KOPT-K1 (cell line): Measurements from ENCODE around the gene AKAP10.
"Not testable (repeated sequence)": the region's sequence is repeated elsewhere in the genome, so short reads cannot be mapped to it uniquely, and the experiment has no call there.

Experiments used
- H3K27ac ChIP-seq: fragments of 200-600 bp; sonication (generic); 2 replicates; pipeline ENCODE4 v1.5.1; 2016; ENCODE audit warnings: antibody characterized with exemption, mild to moderate bottlenecking, low read depth, low read length; ENCODE audit not compliant: poor library complexity, severe bottlenecking
- H3K36me3 ChIP-seq: fragments of 200-600 bp; sonication (generic); 2 replicates; pipeline ENCODE4 v1.5.1; 2017; ENCODE audit warnings: antibody characterized with exemption, mild to moderate bottlenecking, low read length, moderate library complexity; ENCODE audit not compliant: insufficient read depth
- H3K9me3 ChIP-seq: fragments of 200-600 bp; sonication (generic); 2 replicates; pipeline ENCODE4 v1.5.1; 2017; ENCODE audit warnings: antibody characterized with exemption, low read length, mild to moderate bottlenecking; ENCODE audit not compliant: insufficient read depth, poor library complexity, severe bottlenecking

Gene AKAP10

DNA sequence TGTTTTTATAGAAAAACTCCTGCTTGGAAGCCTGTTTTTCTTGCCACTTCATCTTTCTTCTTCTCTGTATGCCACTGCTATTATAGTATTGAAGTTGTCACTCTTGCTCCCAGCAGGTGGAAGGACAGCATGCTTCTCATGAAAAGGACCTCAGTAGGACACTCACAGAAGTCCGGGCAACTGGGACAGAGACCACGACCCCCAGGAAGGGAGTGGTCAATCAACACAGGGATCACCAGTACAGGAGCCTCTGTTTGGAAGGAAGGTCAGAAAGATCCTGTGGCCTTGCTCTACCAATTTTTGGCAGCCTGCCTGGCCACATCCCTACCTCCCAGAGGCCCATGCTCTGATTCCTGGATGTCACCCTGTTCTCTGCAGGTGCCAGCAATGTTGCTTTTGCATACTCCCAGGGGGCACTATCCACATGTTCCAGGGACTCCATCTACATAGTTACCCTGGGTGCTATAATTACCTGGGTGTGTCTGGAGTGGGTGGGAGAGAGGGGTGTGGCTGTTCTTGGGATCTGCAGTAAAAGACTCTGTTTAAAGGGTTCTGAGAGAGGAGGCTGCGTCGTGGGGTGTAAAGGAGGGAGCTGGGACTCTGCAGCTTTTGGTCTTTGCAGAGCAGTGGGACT lies 13.7 kb upstream of the AKAP10 start:
- Histone ChIP-seq H3K36me3 (no peaks in the 10 kb centered on the region), H3K9me3 (no peaks in the 10 kb centered on the region), H3K27ac (no peak overlapping the region)

DNA sequence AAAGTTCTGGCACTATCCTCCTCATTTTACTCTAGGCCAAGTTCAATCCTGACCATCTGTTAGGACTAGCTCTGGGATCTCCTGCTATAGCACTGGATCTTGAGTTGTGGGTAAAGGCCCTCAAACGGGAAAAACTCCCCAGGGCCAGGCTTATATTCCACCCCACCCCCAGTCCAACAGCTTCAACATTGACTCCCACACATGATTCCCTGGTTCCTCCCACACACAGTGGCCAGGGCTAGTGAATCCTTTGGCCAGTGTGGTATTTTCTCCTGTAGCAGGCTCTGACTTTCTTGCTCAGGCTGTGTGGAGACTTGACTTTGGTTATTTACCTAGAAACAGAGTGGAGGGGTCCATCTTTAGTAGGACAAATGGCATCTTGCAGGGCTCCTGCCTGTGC lies 10.3 kb upstream of the AKAP10 start:
- Histone ChIP-seq H3K36me3 (no peaks in the 10 kb centered on the region), H3K9me3 (no peaks in the 10 kb centered on the region), H3K27ac (no peak overlapping the region)

- Histone ChIP-seq H3K9me3 (no peaks in the 10 kb centered on the region), H3K36me3 (no peaks in the 10 kb centered on the region), H3K27ac (no peak overlapping the region)
These were observed 9.6 kb upstream of the AKAP10 start for GRCh38 chr17:19986941-19987861.

DNA sequence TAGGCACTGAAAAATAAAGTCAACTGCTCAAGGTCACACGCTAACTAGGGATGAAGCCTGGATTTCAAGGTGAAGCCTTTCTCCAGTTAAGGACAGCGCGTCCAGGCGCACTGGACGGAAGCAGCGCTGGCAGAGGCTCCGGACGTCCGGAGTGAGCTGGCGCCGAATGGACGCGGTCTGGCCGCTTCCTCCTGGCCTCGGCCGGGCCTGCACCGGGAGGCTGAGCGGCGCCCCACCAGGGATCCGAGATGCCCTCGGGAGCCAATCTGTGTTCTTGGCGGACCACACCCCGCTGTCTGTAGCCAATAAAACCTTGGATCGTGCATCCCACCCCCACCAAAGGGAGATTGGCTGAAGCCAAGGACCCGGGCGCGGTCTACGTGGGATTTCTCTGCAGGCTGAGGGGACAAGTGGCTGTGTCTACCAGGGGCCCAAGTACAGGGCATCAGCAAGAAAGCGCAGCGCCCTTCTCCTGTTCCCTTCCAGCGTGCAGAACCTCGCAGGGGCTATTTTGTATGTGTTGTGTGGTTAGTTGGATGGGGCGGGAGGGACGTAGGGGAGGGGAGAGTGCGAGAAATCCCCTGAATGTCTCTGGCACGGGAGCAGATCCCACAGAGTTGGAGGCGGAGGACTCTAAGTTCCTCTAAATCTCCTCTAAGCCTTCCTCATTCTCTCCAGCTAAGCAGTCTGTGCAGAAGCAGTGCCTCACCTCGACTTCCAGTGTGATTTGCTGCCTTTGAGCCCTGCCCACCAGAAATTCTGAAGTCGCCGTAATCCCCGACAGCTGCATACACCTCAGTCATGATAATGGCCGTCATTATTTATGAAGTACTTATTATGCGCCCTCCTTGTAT lies 2.5 kb upstream of the AKAP10 start:
- H3K27ac ChIP-seq, result no peak overlapping the region
- H3K36me3 ChIP-seq, result peaks cover 10% of the 10 kb centered on the region; the same call in 1 of the 2 replicates
- no peaks in the 10 kb centered on the region for H3K9me3 ChIP-seq

DNA sequence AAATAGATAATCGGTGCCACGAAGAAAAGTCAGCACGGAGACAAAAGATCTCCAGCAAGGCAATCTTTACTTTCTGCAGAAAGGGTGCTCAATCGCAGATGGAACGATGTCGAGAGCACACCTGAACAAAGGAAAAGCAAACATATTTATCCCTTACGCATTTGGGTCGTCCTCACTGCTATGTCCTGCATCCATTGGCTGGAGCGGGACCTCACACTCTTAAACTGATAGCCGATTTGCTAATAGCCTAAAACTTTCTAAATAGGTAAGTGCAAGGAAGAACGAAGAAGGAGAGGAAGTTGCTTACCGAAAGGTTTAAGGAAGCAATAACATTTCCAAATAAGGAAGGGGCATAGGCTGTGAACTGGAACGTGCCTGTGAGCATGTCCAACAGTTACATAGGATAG lies 1.2 kb upstream of the AKAP10 start:
- no peak overlapping the region for H3K27ac ChIP-seq
- no peaks in the 10 kb centered on the region for H3K9me3 ChIP-seq
- peaks cover 22% of the 10 kb centered on the region; the same call in 1 of the 2 replicates for H3K36me3 ChIP-seq

- H3K36me3 ChIP-seq, result peaks cover 27% of the 10 kb centered on the region
- peak overlapping the region; percentile 89 for H3K27ac ChIP-seq
- H3K9me3 ChIP-seq, result no peaks in the 10 kb centered on the region
These were observed 678 bp upstream of the AKAP10 start for GRCh38 chr17:19978209-19978802.

DNA sequence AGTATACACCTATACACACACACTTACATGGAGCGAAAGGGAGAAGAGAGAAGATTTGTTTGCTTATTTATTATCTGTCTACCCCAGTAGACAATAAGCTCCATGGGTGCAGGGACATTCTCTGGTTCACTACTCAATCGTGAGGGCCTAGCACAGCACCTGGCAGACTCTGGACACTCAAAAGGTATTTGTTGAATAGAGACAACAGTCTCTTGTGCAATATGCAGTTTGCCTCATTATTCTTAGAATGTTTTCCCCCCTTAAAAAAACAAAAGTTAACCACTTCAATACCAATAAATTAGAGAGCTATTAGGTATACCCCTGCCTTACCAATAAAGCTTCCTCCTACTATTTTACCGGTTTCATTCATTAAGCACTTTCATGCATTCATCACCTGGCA lies 2.0 kb downstream of the AKAP10 start:
- H3K27ac ChIP-seq, result no peak overlapping the region
- H3K9me3 ChIP-seq, result no peaks in the 10 kb centered on the region
- peaks cover 53% of the 10 kb centered on the region for H3K36me3 ChIP-seq

DNA sequence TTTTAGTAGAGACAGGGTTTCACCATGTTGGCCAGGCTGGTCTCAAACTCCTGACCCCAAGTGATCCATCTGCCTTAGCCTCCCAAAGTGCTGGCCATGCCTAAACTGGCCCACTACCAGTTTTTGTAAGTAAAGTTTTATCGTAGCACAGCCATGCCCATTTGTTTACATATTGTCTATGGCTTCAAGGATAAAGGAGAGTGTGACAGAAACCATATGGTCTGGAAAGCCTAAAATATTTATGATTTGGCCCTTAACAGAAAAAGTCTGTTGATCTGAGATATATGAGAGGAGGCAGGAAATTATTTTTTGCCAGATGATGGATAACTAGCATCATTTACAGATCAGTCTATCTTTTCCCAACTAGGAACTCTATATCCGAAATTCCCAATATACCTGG lies 4.5 kb downstream of the AKAP10 start:
- Histone ChIP-seq H3K36me3 (peaks cover 77% of the 10 kb centered on the region), H3K9me3 (no peaks in the 10 kb centered on the region), H3K27ac (no peak overlapping the region)

DNA sequence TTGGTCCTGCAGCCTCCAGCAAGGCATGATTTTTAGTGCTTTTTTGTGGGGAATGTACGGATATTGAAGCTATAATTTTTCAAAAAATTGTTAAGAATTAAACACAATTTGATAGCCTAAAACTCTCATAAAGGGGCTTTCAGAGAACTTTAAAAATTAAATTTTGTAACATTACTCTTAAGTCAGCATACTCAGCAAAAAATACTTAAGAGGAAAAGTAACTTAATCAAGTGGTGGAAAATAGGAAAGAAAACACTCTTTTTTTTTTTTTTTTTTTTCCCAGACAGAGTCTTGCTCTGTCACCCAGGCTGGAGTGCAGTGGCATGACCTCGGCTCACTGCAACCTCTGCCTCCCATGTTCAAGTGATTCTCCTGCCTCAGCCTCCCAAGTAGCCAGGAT lies 14.7 kb downstream of the AKAP10 start:
- not testable (repeated sequence) for H3K9me3 ChIP-seq, H3K27ac ChIP-seq
- H3K36me3 ChIP-seq, result peaks cover 96% of the 10 kb centered on the region

DNA sequence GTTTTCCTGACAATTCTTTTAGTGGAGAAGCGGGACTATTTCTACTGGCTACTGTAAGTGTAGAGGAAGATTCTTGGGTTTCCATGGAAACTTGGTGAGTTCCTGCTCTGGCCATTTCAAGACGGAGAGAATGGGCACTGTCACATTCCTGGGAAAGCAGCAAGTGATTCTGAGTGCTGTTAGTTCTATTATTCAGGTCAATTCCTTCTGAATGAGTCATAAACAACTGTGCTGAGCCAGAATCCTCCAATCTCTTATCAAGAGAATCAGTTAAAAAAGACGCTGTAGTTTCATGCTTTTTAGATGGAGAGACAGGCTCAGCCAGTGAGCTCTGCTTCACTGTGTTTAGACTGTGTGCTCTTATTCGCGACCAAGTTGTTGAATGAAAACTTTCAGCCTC lies 19.6 kb downstream of the AKAP10 start:
- Histone ChIP-seq H3K27ac (no peak overlapping the region), H3K9me3 (no peaks in the 10 kb centered on the region), H3K36me3 (peaks cover 95% of the 10 kb centered on the region)

DNA sequence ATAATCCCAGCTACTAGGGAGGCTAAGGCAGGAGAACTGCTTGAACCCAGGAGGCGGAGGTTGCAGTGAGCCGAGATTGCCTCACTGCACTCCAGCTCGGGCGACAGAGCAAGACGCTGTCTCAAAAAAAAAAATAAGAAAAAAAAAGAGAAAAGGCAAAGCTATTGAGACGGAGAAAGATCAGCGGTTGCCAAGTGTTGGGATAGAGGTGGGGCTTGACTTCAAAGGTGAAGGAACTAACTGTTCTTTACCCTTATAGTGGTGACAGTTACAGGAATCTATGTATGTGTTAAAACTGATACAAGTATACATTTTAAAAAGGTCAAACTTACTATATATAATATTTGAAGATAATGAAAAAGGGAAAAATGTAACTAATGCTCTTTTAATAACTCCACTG lies 22.5 kb downstream of the AKAP10 start:
- Histone ChIP-seq H3K36me3 (peaks cover 66% of the 10 kb centered on the region), H3K9me3 (no peaks in the 10 kb centered on the region), H3K27ac (no peak overlapping the region)

GRCh38 chr17:19951411-19951810 lies 26.2 kb downstream of the AKAP10 start:
- not testable (repeated sequence) for H3K27ac ChIP-seq, H3K9me3 ChIP-seq
- H3K36me3 ChIP-seq, result peaks cover 66% of the 10 kb centered on the region

DNA sequence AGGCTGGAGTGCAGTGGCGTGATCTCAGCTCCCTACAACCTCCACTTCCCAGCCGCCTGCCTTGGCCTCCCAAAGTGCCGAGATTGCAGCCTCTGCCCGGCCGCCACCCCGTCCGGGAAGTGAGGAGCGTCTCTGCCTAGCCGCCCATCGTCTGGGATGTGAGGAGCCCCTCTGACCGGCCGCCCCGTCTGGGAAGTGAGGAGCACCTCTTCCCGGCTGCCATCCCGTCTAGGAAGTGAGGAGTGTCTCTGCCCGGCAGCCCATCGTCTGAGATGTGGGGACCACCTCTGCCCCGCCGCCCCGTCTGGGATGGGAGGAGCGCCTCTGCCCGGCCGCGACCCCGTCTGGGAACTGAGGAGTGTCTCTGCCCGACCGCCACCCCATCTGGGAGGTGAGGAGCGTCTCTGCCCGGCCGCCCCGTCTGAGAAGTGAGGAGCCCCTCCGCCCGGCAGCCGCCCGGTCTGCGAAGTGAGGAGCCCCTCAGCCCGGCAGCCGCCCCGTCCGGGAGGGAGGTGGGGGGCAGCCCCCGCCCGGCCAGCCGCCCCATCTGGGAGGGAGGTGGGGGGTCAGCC lies 26.9 kb downstream of the AKAP10 start:
- not testable (repeated sequence) for H3K27ac ChIP-seq, H3K9me3 ChIP-seq
- H3K36me3 ChIP-seq, result peaks cover 63% of the 10 kb centered on the region

- Histone ChIP-seq H3K27ac (no peak overlapping the region), H3K9me3 (no peaks in the 10 kb centered on the region), H3K36me3 (peaks cover 64% of the 10 kb centered on the region)
These were observed 29.3 kb downstream of the AKAP10 start for GRCh38 chr17:19948116-19948943.
